Measurements from ENCODE around the gene NYAP1.
A peak's percentile ranks its signal among the peaks of the same experiment; 100 is the strongest.
"Not testable (repeated sequence)": the region's sequence is repeated elsewhere in the genome, so short reads cannot be mapped to it uniquely, and the experiment has no call there.

NYAP1 gene

DNA sequence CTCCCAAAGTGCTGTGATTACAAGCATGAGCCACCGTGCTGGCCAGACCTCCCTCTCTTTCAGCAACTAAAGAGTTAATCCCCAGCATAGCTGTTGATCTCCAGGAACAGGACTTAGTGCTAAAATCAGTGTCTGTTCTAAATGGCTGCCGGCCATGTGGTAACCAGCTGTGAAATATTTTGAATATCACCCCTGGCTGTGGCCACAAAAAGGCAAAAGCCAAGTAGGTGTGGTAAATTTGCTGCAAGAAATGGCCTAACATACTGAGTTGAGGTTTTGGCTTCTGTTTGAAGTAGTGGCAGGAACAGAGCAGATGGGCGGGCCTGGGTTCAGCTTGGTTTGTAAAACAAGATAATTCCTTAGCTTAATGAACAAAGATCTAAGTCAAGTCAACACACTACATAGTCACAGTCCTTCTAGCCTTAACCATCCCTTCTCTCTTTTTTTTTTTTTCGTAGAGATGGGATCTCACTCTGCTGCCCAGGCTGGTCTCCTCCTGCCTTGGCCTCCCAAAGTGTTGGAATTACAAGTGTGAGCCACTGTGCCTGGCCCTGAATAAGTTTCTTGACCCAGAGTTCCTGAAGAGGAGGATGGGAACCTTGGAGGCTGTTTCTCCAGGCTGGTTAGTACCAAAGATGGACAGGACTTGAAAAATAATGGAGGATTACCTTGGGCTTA, 32.5 kb downstream of the NYAP1 start:
- peak; percentile 61 for DNase-seq

GRCh38 chr7:100517305-100517704, 33.6 kb downstream of the NYAP1 start:
- DNase-seq, result no peak

- DNase-seq, result no peak
Measured at GRCh38 chr7:100519580-100519979, 35.9 kb downstream of the NYAP1 start.

DNA sequence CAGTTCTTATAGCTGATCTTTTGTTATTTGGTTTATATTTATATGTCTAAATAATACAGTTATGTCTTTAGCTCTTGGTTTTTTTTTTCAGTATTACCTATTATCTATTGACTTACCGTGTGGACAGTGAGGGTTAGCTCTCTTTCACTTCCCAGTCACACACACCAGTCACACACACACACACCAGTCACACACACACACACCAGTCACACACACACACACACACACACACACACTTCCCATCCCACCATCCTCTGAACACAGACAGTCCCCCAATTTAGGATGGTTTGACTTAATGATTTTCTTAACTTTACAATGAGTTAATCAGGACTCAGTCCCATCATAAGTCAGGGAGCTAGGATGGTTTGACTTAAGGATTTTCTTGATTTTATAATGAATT, 36.4 kb downstream of the NYAP1 start:
- DNase-seq, result no peak

DNA sequence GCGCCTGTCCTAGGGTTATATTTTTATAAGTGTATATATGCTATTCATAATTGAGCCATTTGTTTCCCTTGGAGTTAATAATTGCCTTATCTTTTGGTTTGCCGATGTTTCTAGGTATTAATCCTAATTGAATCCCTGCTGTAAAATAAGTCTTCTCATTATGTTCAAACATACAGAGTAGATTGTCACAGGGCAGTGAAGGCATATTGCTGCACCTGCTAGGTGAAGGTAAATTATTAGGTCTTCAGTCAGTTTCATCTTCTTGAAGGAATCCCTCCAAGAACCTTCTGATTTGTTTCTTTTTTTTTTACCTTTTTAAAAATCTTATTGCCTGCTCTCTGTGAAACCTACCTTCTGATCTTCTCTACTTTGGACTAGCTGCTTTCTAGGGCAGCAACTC, 37.3 kb downstream of the NYAP1 start:
- DNase-seq, result no peak

- DNase-seq, result not testable (repeated sequence)
Measured at GRCh38 chr7:100521909-100522593, 38.3 kb downstream of the NYAP1 start.

GRCh38 chr7:100523192-100523591, 39.5 kb downstream of the NYAP1 start:
- not testable (repeated sequence) for DNase-seq

GRCh38 chr7:100528108-100528866, 44.6 kb downstream of the NYAP1 start:
- DNase-seq, result not testable (repeated sequence)

DNA sequence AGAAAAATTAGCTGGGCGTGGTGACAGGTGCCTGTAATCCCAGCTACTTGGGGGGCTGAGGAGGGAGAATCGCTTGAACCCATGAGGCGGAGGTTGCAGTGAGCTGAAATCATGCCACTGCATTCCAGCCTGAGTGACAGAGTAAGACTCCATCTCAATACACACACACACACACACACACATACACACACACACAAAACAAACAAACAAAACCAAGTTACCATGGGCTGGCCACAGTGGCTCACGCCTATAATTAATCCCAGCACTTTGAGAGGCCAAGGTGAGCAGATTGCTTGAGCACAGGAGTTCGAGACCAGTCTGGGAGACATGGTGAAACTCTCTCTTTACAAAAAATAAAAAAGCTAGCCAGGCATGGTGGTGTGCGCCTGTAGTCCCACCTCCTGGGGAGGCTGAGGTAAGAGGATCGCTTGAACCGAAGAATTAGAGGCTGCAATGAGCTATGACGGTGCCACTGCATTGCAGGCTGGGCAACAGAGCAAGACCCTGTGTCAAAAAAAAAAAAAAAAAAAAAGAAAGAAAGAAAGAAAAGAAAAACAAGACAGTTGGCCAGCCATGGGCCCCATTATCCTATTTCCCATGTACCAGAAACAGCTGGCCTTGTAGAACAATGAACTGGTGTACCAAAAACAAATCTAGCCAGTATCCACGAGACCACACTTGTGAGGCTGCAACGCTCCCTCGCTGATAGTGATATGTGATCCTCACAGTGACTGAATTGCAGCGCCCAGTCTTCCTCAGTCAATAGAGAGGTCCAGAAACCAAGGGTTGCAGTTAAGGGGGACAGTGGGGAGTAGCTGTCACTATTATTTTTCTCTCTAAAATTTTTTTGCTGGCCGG, 48.7 kb downstream of the NYAP1 start:
- no peak for DNase-seq

- DNase-seq, result not testable (repeated sequence)
Measured at GRCh38 chr7:100535982-100536381, 52.3 kb downstream of the NYAP1 start.

GRCh38 chr7:100536695-100537094, 53.0 kb downstream of the NYAP1 start:
- DNase-seq, result not testable (repeated sequence)

DNA sequence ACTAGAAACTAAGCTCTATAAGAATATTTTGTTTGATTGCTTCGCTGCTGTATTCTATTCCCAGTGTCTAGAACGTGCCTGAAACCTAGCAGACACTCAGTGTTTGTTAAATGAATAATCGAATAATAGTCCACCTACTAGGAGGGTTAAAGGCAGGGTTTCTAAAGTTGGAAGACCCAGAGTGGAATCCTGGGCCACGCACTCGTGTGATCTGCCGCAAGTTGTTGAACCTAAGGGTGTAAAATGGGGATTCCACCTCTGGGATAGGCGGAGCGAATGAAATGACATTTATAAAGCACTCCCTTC, 54.6 kb downstream of the NYAP1 start:
- DNase-seq, result no peak

DNA sequence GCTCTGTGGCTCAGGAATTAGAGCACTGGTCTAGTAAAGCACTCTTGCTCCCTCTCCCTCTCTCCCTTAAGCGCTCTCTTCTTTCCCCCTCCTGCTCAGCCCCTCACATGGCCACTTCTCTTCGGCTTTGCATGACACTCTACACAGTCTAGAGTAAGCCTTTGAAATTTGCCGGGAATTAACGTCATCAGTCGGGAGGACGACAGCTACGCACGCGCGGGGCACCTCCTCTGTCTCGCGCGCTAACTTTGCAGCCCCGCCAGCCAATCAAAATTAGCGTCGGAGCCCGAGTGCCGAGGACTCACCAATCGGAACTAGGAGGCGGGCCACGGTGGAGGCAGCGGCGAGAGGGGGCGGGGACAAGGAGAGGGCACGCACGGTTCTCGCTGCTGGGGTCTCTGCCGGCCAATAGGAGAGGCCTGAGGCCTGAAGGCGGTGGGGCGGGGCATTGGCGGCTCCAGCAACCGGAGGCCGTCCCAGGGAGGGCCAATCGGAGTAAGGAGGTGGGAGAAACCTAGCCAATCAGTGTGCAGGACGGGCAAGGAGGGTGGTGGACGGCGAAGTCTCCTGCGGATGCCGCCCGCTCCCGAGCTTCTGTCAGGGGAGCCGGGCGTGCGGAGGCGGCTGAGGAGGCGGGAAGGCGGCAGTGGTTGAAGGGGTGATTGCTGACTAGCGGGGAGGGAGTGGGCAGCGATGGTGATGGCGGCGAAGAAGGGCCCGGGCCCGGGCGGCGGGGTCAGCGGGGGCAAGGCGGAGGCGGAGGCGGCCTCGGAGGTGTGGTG, 55.1 kb downstream of the NYAP1 start, which contains the start of gene AGFG2:
Gene AGFG2 (plus strand): TSS at position 550 of the 782 bp plus-strand sequence. CDS start 144 bp downstream, at position 694.
- peak; percentile 100 for DNase-seq

- DNase-seq, result no peak
Measured at GRCh38 chr7:100539436-100540006, 55.8 kb downstream of the NYAP1 start.

GRCh38 chr7:100540073-100540723, 56.5 kb downstream of the NYAP1 start:
- no peak for DNase-seq

GRCh38 chr7:100541309-100541708, 57.6 kb downstream of the NYAP1 start:
- DNase-seq, result not testable (repeated sequence)

- no peak for DNase-seq
Measured at GRCh38 chr7:100543586-100543985, 59.9 kb downstream of the NYAP1 start.

DNA sequence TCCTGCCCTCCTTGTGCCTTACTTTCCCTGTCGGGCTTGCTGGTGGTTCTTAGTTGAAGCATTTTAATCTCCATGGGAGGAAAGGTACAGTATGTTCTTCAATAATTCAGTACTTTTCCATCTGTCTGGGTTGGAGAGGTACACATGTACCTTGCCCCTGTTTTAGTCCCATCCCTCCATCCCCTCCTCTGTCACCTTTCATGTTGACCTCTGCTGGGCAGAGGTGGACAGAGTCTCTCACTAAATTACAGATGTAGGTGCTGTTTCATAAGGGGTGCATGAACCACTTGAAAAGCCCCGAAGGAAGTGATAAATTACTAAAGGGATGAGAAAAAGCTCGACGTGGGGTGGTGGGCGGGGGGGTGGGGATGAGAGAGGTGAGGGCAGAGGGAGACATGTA, 60.7 kb downstream of the NYAP1 start:
- DNase-seq, result no peak

Measured in activated gamma-delta T cell treated with Interleukin-2 at 50 U/mL for 16 hours (primary cell).